ENCODE measurements around the gene FAM83B.
"Not testable (repeated sequence)": the region's sequence is repeated elsewhere in the genome, so short reads cannot be mapped to it uniquely, and the experiment has no call there.

FAM83B gene

DNA sequence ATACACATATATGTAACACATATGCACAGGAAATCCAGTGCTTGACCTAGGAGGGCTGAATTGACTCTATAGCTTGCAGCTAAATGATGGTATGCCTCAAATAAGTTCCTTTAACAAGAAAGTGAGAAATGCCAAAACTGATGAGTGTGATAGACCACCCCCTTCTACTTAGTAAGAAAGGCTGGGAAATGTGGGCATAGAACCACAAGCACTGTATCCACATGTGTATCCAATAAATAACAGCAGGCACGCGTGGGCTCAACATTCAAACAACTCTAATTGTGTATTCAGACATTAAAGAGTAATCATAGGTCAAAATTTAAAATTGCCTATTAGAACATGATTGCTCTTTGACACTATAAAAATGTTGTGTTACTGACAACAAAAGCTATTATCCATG lies 54.1 kb downstream of the FAM83B start:
- DNase-seq: no peak

DNA sequence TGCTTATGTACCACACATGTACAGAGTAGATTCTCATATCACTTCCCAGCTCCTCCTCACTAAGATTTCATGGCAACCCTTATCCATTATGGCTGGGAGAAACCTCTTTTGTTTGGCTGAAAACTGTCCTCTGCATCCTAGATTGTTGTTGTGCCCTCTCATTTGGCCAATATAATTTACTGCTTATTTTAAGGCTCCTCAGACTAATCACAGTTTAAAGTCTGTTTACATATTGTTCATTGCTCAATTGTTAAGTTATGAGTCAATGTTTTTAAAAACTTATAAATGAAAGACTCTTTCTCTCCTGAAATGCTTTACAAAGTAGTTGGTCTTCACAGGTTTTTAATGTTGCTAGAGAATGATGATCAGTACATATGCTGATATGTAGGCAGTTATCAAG lies 57.3 kb downstream of the FAM83B start:
- no peak for DNase-seq

DNA sequence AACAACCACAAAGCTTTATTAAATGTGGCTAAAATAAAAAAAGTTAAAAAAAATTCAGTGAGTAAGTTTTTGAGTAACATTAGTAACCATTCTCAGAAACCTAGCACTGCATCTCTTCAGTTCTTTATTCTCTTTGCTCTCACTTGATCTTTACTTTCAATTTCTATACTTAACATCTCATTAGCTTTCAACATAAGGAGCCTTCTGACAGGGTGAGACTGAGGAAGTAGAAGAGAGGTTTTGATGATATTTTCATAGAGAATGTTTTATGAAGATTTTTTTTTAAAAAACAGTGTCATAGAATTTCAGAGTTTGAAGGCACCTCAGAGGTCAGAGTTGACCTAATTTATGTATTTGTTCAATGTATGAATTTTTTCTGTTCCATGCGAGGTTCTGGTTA lies 60.8 kb downstream of the FAM83B start:
- peak; percentile 70 for DNase-seq

DNA sequence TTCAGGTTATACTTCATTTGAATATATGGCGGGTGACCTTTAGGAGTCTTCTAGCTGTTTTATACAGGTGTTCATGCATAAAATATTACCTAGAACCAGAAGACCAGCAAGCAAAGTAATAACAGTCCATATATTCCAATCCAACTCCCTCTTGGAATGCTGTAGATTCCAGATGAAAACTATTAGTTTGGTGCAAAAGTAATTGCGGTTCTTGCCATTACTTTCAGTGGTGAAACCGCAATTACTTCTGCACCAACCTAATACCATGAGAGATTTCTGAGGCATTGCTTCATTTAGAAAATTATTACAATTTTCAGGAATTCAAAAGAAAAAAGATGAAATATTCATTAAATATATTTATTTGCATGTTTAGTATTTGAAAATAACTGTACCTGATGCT lies 62.6 kb downstream of the FAM83B start:
- DNase-seq: no peak

DNA sequence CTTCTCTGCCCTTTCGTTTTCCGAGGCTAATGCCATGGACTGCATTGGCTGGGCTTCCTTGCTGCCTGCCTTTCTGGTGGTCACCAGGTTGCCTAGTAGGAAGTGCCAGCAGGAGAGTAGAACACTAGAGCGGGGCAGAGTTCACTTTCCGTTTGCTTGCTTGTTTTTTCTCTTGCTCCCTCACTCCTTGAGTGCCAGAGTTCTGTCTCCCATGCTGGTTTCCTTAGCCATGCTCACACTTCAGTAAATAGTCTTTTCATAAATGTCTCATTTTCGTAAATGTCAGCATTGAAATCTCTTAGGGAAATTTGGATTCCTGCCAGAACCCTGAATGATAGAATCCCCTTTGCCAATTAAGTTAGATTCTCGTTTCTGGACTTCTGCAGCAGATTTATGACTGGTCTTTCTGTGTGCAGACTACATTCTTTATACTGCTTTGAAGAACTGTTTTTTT lies 63.9 kb downstream of the FAM83B start:
- peak; percentile 33 for DNase-seq

DNA sequence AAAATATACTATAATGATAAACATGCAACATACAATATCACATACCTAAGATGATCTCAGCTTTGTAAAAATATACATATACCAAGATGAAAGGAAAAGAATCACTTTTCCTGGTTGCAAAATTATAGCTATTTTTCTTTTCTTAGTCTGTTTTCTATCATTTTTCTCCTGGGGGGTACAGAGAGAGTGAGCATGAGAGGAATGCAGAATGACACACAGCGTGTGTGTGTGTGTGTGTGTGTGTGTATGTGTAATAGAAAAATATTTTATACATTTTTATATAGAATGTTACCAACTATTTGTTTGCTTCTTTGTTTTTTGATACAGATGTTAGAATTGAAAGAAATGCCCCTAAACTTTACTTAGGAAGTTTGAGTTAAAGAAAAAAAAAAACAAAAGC lies 64.3 kb downstream of the FAM83B start:
- DNase-seq: no peak

DNA sequence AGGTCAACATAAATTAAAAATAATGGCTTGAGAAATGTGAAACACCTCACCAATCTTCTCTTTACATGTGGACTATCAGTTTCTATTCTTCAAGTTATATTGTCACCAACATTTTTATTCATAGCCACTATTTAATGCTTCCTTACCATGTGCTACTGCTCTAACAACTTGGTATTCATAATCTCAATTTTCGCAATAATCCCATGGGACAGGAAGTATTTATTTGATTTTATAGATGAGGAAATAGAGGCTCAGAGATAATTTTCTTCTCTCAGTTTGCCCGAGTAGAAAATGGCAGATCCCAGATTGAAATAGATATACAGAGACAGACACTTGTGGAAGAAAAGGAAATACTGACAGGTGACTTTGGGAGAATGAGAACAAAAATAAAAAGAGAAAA lies 66.6 kb downstream of the FAM83B start:
- no peak for DNase-seq

DNA sequence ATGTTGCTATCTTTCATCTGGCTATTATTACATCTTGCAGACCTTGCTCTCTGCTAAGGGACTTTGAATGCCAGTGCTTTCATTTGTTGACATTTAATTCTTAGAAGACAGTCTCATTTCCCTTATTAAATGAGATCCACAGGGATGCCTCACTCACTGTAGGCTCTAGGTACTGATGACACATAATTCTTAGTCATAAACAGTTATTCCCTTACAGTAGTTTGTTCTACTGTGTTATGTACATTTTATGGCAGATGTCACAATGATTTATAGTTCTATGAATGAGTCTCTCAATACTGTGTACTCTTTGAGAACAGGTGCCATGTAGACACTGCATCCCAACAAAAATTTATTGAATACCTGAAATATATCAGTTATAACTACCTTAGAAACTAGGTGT lies 70.3 kb downstream of the FAM83B start:
- DNase-seq: peak; percentile 18

DNA sequence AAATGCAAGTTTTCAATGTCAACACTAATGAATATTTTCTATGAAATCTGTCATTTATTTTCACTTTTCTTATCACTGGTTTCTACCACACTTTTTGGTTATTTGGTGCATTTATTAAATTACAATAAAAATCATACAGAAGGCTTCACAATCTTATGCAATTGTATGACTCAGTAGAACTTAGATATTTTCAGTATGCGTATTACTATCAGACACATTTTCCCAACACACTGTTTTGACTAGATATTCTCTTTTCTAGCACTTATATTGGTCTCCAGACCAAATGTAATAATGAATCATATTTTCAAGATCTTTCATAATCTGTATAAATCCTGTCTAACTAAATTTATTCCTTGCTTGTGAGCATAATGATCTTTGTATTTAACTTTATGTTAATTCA lies 74.1 kb downstream of the FAM83B start:
- DNase-seq: no peak

DNA sequence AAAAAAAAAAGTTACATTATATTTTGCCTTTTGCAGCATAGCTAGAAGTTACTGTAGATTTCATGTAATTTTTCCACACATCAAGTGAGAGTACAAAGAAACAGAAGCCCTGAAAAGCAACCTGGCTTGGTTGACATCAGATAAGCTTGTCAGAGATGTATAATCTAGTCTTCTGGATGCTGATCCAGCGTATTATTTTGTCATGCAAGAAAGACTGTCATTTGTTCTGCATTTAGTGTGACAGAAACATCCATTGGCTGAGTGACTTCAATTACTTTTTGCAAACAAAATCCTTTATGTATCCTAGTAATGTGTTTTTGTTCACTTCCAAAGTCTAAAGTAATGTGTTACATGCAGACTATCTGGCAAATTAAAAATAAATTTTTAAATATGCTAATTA lies 75.3 kb downstream of the FAM83B start:
- DNase-seq: no peak

DNA sequence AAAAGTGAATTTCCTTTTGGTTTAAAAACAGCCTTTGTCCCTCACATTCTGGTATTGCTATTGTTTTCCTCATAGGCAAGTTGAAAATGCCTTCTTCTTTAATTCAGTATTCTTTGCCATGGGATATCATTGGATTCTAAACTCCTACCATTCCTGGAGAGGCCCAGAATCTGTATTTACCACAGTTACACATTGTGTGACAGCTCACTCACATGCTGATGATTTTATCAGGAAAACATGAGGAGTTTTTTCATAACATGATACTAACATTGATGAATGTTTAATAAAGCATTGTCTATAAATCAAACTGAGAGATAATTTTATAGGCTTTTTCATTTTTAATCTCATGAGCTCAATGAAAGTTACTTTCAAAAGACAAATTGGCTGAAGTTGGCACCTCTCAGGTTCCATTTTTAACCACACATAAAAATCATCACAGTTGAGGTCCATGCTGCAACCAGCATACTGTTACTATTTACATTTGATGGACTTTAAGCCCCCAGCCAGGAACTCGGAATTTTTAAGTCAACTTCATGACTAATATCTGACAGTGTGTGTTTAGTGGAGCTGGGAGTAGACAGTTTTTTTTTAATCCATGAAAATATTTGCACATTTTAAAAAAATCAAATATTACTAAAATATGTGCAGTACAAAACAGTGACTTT lies 82.8 kb downstream of the FAM83B start:
- no peak for DNase-seq

DNA sequence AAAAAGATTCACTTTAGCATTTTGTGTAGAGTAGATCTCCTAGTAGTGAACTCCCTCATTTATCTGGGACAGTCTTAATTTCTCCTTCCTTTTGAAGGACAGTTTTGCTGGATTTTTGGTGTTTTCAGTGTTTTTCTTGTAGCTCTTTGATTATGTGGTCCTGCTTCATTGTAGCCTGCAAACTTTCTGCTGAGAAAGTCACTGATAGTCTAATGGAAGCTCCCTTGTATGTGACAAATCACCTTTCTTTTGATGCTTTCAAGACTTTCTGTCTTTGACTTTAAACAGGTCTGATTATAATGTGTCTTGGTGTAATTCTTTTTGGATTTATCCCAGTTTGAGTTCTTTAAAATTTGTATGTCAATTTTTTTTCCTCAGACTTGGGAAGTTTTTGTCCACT lies 86.1 kb downstream of the FAM83B start:
- no peak for DNase-seq

DNA sequence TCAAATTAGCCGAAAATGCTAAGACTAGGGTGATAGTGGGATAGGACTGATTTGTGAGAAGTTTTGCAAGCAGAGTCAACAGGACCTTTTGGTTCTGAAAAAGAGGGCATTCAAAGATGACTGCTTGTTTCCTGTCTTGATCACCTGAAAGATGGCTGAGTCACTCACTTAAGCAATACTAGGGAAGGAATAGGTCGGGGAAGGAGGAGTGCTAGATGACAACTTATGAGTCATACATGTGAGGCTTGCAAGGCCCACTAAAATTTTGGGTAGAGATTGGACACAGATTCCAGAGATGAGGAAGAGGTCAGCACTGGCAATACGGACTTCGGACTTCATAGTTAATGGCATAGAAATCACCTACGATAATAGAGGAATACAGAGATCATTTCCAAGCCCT lies 89.2 kb downstream of the FAM83B start:
- DNase-seq: peak; percentile 57

DNA sequence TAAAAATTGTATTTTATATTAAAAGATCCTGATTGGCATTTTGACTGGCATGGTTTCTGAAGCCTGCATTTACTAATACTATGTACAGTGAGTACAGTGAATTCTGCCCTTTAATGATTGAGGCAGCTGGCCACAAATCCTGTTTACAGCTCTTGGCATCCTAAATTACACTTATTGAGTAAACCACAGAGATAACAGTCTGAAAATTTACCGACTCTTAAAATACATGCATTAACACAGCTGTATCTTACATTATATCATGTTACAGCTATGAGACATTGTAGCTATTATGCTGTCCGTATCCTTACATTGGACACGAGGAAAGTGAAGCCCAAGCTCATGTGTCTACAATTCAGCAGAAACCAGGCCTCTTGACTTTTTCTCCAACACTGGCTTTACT lies 90.8 kb downstream of the FAM83B start:
- no peak for DNase-seq

DNA sequence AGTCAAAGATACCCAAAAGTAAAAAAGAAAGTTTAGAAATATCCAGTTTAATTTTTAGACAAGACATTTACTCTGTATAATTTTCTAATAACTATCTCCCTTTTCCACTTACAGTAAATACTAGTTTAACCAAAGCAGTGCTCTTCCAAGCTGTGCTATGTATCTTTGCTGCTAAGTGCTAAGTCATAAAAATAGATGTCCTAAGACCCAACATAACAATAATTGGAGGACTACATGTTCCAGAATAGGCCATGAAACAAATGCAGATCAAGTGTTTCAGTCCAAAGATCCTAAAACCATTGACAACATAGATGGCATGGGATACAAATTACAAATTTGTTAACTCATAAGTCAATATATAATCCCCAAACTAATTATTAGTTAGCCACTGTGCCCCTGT lies 111.1 kb downstream of the FAM83B start:
- no peak for DNase-seq

DNA sequence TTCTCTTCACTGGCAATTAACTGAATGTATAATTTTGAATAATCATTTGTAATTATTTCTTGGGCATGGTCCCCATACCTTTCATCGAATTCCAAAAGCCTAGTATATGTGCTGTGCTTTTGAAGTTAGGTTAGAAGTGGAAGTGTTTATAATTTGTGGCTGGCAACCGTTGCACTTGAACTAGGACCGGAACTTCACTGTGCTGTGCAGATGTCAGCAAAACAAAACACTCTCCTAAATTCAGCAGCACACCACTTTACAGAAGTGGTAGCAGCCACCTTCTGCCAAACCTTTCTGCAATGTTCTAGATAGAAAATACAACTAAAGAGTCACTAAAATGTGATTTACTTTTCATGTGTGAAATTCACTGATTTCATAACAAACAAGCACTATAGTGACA lies 111.9 kb downstream of the FAM83B start:
- DNase-seq: no peak

DNA sequence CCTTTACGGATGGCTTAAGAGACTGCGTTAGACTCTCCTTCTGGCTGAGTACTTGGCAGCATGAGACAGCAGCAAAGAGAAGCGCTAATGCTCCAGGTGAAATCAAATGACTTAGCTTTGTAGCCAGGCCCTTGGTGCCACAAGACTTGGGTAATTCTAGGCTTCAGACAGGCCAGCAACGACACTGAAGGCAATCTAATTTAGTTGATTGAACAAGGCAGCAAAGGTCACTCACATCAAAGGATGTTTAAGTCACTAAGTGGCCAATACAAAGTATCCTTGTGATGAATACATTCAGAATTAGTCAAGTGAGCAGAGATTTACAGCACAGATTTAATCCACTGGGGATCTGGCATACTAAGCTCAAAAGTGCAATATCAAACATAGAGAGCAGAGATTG lies 113.2 kb downstream of the FAM83B start:
- DNase-seq: no peak

DNA sequence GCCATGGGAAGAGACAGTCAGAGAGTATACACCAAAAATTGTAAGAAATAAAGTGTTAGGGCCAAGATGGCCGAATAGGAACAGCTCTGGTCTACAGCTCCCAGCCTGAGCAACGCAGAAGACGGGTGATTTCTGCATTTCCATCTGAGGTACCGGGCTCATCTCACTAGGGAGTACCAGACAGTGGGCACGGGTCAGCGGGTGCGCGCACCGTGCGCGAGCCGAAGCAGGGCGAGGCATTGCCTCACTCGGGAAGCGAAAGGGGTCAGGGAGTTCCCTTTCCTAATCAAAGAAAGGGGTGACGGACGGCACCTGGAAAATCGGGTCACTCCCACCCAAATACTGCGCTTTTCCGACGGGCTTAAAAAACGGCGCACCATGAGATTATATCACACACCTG lies 114.8 kb downstream of the FAM83B start:
- not testable (repeated sequence) for DNase-seq

DNA sequence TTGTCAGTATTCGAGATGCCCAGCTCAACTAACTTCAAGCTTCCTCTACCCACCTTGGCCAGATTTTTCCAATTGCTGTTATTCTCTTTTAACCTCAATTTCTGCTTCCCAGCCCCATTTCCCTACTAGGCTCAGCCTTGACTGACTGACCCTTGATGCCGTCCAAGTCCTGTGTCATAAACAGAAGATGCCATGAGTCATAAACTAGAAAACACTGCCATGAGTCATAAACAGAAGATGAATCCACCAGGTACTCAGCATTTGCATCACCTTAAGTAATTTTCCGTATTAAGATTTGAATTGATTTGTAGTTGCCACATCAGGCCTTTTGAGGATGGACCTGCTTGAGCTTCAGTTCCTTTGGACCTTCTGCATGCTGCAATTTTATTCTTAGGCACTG lies 123.8 kb downstream of the FAM83B start:
- DNase-seq: no peak

DNA sequence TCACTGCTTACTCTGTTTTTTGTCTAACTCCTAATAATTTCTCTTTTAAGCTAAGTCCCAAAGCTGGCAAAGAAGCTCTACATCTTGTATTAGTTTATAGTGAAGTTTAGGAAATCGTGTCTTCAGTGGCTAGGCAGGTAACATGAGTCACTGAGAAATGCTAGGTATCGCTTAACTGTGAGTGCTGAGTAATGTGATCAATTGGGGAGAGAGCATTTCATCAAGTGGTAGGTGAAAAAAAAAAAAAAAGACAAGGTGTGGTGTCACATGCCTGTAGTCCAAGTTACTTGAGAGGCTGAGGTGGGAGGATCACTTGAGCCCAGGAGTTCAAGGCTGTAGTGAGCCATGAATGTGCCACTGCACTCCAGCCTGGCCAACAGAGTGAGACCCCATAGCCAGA lies 125.3 kb downstream of the FAM83B start:
- DNase-seq: no peak

DNA sequence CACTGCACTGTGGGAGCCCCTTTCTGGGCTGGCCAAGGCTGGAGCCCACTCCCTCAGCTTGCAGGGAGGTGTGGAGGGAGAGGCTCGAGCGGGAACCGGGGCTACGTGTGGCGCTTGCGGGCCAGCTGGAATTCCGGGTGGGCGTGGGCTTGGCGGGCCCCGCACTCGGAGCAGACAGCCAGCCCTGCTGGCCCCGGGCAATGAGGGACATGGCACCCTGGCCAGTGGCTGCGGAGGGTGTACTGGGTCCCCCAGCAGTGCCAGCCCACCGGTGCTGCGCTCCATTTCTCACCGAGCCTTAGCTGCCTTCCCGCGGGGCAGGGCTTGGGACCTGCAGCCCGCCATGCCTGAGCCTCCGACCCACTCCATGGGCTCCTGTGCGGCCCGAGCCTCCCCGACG lies 132.6 kb downstream of the FAM83B start:
- not testable (repeated sequence) for DNase-seq

DNA sequence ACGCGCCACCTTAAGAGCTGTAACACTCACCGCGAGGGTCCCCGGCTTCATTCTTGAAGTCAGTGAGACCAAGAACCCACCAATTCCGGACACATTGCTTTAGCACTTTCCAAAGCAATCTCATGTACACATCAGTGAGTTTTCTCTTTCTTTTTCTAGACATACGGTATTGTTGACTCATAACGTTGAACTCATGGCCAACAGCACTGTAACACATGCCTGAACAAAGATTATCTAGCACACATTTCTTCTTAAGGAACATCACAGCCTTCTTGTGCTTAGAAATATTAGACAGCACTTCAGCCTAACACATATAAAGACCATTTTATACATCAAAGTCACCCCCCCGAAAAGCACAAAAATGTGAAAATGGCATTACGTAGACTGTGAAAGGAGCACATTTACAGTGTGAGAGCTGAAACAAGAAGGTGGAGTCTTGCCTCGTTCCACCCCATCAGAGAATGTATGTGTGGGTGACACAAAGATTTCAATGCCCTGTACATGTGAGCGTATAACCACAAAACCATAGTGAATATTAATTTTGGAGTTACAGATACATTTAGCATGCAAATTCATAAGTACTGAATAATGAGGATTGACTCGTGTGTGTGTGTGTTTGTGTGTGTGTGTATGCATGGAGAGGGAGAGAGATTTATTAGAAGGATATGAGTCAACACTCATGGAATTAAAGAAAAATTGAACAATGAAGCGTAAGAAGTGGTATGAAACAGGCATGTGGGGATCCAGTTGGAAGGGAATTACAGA lies 134.1 kb downstream of the FAM83B start:
- DNase-seq: no peak

DNA sequence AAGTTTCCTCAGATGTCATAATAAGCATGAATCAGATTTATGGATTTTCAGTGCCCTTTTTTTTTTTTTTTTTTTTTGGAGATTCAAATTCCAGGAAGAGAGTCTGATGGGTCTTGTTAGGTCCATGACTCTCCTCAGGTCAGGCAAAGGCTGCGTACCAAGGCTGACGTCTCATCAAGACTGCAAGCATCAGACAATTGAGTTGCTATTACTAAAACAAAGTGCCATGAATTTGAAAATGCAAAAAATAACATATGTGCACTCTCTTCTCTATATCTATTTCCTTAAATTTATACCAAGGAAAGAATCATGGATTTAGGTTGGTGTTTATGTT lies 134.7 kb downstream of the FAM83B start:
- no peak for DNase-seq

DNA sequence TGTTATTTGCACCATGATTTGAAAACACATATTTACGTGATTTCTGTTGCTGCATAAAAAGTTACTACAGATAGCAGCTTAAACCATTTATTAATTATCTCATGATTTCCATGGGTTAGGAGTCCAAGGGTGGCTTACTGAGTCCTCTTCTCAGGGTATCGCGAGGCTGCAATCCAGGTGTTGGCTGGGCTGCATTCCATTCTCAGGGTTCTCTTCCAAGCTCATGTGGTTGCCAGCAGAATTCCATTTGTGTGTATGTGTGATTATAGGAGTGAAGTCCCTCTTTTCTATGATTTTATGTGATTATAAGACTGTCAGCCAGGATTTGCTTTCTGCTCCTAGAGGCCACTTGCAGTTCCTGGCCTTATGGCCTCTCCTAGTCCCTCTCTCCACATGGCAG lies 135.1 kb downstream of the FAM83B start:
- DNase-seq: no peak
